NCI-H1092 (cell line): ENCODE results near the gene CLDN2.
"Not testable (repeated sequence)": the region's sequence is repeated elsewhere in the genome, so short reads cannot be mapped to it uniquely, and the experiment has no call there.

Source experiments
- DNase-seq: peaks from one replicate; lab custom pipeline; 2025; lab: John Stamatoyannopoulos, UW

The CLDN2 gene, protein sequence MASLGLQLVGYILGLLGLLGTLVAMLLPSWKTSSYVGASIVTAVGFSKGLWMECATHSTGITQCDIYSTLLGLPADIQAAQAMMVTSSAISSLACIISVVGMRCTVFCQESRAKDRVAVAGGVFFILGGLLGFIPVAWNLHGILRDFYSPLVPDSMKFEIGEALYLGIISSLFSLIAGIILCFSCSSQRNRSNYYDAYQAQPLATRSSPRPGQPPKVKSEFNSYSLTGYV

DNA sequence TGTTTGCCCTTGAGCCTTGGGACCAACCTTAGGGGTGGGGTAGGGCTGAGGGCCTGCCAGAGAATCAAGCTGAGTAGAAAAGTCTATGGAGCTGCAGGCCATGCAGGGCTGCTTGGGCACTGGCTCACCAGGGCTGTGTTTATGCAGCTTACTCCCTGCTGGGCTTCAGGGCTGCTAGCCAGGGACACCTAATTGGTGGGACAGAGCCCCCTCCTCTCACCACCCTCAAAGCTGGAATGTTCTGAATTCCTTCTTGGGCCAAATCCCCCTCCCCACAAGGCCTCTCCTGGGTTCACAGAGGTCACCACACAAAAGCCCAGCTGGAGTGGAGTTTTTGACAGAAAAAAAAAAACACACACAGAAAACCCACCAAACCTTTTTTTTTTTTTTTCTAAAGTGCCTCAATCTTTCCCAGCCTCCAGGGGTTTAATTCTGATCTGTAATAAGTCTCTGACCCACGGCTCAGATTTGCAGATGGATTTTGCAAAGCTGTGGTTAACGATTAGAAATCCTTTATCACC lies at the start of gene CLDN2:
Gene CLDN2, plus strand, starts transcription at position 471 of the 521 bp plus-strand sequence. CDS start 7,827 bp downstream, outside the sequence.
- no peak for DNase-seq

GRCh38 chrX:106872796-106873195 lies 47.4 kb upstream of the CLDN2 start:
- not testable (repeated sequence) for DNase-seq

- no peak for DNase-seq
These were observed 46.1 kb upstream of the CLDN2 start for GRCh38 chrX:106874075-106874474.

GRCh38 chrX:106875151-106875550 lies 45.1 kb upstream of the CLDN2 start:
- DNase-seq, result no peak

- DNase-seq, result no peak
These were observed 30.7 kb upstream of the CLDN2 start for GRCh38 chrX:106889468-106889867.

DNA sequence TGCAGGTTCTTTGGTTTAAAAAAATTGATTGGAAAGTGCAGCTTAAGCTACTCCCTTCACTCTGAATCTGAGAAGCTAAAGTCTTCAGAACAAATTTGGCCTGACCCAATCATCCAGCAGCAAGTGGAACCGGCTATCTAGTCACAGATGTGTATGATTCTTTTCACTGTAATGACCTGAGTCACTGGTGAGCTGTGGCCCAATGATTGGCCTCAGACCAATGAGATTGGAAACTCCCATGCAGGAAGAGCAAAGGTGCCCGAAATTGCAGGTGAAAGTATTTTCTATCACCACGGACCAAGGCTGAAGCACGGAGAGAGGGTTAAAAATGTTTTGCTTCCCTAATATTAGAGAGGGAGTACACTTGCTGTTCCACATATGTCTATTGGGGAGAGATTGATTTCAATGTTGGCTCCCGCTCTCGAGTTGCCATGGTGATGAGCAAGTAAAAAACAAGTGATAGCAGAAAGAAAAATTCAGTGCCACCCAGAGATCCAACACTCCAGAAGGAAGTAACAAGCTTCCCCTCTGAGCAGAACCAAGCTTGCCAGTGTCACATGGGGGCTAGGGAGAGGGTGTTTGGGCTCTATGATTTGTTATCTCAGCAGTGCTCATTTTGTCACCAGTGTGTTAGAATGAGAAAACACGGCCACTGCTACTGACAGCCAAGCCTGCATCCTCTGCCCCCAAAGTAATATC lies 28.3 kb upstream of the CLDN2 start:
- DNase-seq, result no peak

DNA sequence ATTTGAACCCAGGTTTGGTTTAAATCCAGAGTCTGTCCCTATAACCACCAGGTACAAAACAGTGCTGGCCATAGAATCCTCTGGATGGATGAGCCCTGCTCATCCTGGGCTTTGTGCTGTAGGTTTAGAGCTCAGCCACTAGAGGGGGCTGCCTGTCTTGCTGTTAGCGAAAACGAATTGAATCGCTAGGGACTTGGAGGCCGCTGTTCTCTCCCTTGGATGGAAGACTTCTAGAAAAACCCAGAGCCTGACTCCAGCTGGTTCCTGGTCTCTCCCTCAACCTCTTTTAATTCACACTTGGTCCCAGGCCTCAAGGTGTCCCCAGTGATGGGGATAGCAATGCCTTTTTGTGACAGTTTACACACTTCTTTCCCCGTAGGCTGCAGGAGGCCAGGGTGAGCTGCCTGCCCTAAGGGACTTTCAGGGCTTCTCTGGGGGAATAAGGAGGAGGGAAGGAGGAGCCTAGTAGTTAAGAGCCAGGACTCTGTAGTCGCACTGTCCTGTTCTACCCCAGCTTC lies 25.8 kb upstream of the CLDN2 start:
- DNase-seq, result peak; percentile 34

DNA sequence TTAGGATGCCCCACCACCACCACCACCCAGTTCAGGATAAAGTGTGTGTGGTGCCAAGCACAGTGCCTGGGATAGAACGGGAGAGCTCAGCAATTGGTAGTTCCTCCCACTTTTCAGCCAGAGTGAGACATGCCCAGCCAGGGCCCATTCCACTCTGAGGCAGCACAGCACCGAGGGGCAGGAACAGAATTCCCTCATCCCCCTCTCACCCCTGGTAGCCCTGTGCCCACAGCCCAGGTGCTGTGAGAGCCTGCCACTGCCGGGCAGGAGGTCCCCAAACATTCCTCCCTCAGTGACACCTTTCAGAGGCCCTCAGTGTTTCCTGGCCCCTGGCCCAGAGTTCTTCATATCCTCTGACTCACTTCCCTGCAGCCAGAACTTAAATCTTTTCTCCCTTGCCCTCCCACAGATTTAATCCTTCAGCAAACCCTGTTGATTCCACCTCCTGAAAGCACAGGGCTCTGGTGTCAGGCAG lies 25.2 kb upstream of the CLDN2 start:
- no peak for DNase-seq

GRCh38 chrX:106897259-106897658 lies 22.9 kb upstream of the CLDN2 start:
- no peak for DNase-seq

- peak; percentile 37 for DNase-seq
These were observed 21.7 kb upstream of the CLDN2 start for GRCh38 chrX:106898462-106898861.

GRCh38 chrX:106899276-106899675 lies 20.9 kb upstream of the CLDN2 start:
- DNase-seq, result no peak

GRCh38 chrX:106899841-106900240 lies 20.4 kb upstream of the CLDN2 start:
- no peak for DNase-seq

GRCh38 chrX:106901341-106901740 lies 18.9 kb upstream of the CLDN2 start:
- no peak for DNase-seq

GRCh38 chrX:106901781-106902219 lies 18.4 kb upstream of the CLDN2 start:
- DNase-seq, result no peak

- DNase-seq, result no peak
These were observed 17.5 kb upstream of the CLDN2 start for GRCh38 chrX:106902684-106903083.

DNA sequence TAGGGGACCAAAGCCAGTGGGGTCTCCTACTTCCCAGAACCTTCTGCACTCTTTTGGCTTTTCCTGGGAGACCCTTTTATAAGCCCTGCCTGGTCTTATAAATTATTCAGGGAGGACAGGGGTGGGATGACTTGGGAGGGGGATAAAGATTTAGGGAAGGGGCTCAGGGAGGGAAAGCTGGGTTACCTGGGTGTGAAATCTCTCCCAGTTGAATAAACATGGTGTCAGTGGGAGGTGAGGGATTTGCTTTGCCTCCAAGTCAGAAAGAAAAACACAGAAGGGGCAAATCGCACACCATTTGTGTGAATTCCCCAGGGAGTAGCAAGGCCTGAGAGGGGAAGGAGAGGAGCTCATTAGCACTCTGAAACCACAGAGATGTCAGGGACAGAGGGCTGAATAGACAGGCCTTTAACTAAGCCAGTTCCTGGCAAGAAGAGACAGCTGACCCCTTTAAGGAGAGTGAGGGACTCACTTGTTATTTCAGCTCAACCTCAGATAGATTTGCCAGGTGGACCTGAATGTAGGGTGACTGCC lies 16.8 kb upstream of the CLDN2 start, which contains the start of gene RIPPLY1:
Gene RIPPLY1, minus strand, starts transcription at position 51 of the 534 bp plus-strand sequence. CDS start 54 bp downstream, outside the sequence.
- DNase-seq, result peak; percentile 13

DNA sequence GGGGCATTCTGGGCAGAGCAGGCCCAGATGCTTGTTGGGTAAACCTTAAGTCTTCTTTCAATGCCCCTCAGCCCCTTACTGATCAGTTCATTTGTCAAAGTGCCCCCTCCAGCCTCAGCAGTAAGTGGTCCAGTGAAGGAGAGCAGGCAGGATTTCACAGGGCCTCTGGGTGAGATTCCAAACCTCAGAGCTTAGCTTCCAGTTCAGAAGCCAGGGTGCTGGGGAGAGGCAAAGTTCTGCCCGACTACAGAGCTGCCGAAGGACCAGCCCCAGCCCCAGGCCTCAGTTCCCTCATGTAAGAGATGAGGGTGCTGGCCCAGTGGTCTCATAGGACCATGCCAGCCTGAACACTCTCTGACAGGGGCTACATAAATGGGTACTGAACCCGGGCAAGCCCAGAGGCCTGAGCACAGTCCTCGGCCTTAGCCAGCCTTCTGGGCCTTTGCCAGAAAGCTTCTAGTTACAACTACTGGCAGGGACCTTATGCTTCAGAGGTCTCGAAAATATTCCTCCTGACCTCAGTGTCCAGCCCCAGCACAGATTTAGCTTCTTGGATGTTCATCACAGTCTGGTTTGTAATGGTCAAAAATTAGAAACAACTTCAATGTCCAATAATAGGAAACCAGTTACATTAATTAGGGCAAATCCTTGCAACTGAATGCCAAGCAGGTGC lies 16.2 kb upstream of the CLDN2 start:
- DNase-seq, result no peak

GRCh38 chrX:106905064-106905708 lies 15.0 kb upstream of the CLDN2 start:
- DNase-seq, result no peak

- no peak for DNase-seq
These were observed 13.8 kb upstream of the CLDN2 start for GRCh38 chrX:106906361-106906760.

GRCh38 chrX:106912864-106913263 lies 7.3 kb upstream of the CLDN2 start:
- no peak for DNase-seq

GRCh38 chrX:106917830-106918500 lies 2.2 kb upstream of the CLDN2 start:
- DNase-seq, result no peak
